Adrenal gland (tissue), 5 donors: Measurements from ENCODE around the gene KRTAP4-3.

Source experiments
- CTCF ChIP-seq, 6 experiments: fragments of 450-650 bp in 4 of 6; fragments of 200-600 bp in 2 of 6; sonication (generic) in 1 of 6; IDR thresholded peaks; 1 replicate in 5 of 6; 2 replicates in 1 of 6; pipeline versions ENCODE4 v1.5.1 to v1.8.0; 2016 to 2021; ENCODE audit warnings: antibody characterized with exemption in 6 of 6, mild to moderate bottlenecking in 2 of 6, moderate library complexity in 1 of 6
- POLR2A ChIP-seq, 2 donors: fragments of 450-650 bp; IDR thresholded peaks; one replicate each; pipeline ENCODE4 v1.6.1; 2017; ENCODE audit warnings: antibody characterized with exemption in 2 of 2, mild to moderate bottlenecking in 2 of 2, moderate library complexity in 1 of 2
- donor health status: DM: no; HTN: no; CAD: no.

- TF ChIP-seq CTCF (IDR thresholded peaks at IDR 0.05) = no peak
- no peak for TF ChIP-seq POLR2A (IDR thresholded peaks at IDR 0.05)
Observed at GRCh38 chr17:41212524-41213169, 44.6 kb upstream of the KRTAP4-3 start.
